ENCODE data around the gene SVOPL.

GRCh38 chr7:138720286-138720685 is 19.1 kb upstream of the SVOPL start:
- TF ChIP-seq POLR2A (IDR thresholded peaks at IDR 0.05), result no peak
- no peak for TF ChIP-seq CTCF (IDR thresholded peaks at IDR 0.05)
- no peak for TF ChIP-seq POLR2AphosphoS5 (IDR thresholded peaks at IDR 0.05)

Data from upper lobe of left lung (tissue), 4 donors.